Astrocyte of the cerebellum (primary cell): ENCODE measurements around the gene HEMK1.

Source experiments
- DNase-seq: peaks from one replicate; pipeline ENCODE4 v3.0.0-alpha.2; 2011; ENCODE audit warnings: low read depth
- H3K4me3 ChIP-seq: 2 replicates; pipeline ENCODE4 v1.5.1; 2011; ENCODE audit warnings: mild to moderate bottlenecking, low read depth, low read length, moderate library complexity
- in situ Hi-C: cut with HindIII; loops from 2 replicates; pipeline ENCODE4 v1.10.0; 2017; ENCODE audit warnings: low sequenced_read_pairs
- TF ChIP-seq, protein P1 (sequence below): IDR thresholded peaks from 2 replicates; pipeline ENCODE4 v1.5.1; 2012; ENCODE audit warnings: low read length, low read depth, moderate library complexity, mild to moderate bottlenecking; ENCODE audit errors: missing control alignments

HEMK1 gene

DNA sequence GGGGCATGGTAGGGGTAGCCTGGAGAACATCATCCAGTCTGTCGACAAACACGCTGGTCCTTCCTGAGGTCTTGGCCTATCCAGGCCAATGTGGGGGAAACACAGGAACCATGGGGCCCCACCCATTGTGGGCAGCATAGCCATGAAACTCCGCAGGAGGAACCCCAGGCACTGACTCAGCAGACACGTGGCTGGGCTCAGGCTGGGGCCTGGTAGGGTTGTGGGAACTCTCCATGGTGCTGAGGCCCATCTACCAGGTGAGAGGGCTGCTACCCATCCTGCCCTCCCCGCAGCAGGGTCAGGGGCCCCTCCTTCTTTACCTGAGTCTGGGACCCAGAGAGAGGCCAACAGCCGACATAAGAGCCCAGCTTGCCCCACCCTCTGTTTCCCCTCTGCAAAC, 43.3 kb upstream of the HEMK1 start:
- H3K4me3 ChIP-seq: no peak overlapping the region
- peak; percentile 6 for DNase-seq
- in situ Hi-C loops: no loop called here
- TF ChIP-seq, protein P1, sequence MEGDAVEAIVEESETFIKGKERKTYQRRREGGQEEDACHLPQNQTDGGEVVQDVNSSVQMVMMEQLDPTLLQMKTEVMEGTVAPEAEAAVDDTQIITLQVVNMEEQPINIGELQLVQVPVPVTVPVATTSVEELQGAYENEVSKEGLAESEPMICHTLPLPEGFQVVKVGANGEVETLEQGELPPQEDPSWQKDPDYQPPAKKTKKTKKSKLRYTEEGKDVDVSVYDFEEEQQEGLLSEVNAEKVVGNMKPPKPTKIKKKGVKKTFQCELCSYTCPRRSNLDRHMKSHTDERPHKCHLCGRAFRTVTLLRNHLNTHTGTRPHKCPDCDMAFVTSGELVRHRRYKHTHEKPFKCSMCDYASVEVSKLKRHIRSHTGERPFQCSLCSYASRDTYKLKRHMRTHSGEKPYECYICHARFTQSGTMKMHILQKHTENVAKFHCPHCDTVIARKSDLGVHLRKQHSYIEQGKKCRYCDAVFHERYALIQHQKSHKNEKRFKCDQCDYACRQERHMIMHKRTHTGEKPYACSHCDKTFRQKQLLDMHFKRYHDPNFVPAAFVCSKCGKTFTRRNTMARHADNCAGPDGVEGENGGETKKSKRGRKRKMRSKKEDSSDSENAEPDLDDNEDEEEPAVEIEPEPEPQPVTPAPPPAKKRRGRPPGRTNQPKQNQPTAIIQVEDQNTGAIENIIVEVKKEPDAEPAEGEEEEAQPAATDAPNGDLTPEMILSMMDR: no peak

DNA sequence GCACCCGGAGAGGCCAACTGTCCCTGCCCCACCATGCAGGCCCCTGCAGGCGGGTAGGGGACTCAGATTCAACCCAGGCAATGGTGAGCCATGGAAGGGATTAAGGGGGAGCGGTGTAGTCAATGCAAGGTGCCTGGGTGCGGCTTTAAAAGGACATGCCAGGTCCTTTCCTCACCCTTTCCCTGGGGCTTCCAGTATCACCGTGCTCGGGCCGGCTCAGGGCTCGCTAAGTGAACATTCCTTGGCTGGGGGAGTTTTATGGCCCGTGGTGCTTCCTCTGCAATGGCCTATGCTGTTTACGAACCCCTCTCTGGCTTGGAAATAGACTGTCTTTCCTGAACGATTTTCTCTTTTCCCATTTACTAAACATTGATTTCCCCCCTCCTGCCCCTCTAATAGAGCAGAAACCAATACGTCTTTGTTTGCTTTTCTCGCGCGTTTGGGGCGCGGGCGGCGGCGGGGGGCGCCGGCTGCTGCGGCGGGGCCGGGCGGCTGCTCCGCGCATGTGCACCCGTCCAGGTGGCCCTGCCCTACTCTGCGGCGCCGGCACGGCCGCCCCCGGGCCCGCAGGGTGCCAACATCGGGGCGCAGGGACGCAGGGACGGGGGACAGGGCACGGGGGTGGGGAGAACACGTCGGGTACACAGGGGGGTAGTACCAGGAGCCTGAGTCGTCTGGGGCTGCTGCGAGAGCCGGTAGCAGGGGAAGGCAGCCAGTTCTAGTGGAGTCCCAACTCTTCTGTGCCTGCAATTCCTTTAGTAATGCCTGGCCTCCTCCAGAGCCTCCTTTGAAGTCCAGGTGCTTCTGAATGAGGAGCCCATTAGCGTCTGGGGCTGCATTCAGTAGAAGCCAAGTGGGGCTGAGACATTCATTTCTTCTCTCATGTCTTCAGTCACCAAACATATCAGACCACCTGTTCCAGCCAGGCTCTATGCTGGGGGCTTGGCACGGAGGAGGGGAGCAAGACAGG, 39.0 kb upstream of the HEMK1 start:
- no peak overlapping the region for H3K4me3 ChIP-seq
- TF ChIP-seq, protein P1: no peak
- in situ Hi-C loops: no loop called here
- DNase-seq: no peak

DNA sequence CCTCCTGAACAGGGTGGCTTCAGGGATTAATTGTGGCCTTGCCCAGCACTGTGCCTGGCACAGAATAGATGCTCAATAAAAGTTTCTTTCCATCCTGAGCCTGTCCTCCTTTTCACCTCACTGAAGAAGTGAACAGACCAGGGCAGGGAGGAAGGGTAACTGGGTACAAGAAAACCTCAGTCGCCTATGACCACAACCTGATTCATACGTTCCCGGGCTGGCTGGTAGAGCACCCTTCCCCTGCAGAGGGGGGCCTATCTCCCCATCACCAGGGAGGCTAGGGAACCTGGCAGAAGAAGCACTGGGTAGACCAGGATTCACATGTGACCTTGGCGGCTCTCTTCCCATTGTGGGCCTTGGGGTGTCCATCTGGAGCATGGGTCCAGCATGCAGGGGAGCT, 38.1 kb upstream of the HEMK1 start:
- in situ Hi-C loops: no loop called here
- TF ChIP-seq, protein P1: no peak

DNA sequence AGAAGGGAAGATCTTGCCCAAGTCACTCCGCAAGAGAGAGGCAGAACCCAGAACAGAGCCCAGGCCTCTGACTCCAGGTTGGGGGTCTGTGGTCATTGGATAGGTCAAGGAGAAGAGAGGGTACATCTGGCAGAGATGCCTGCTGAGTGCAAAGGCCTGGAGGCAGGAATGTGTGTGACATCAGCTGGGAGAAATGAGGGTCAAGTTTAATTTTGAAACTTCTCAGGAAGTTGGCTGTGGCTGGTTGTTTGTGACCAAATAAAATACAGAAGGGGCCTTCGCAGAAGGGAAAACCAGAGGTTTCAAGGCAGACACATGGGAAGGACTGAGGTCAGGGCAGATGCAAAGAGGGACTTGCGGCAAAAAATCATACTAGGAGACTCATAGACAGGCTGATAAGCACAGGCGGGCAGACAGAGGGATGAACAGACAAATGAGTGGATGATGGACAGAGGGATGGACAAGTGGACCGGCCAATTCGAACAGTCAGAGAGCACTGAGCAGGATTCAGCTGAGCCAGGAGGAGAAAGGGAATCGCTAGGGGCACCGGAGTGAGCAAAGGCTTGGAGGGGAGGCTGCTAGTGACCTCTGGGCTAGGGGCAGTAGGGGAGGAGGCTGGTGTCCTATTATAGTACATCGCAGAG, 37.1 kb upstream of the HEMK1 start:
- no peak overlapping the region for H3K4me3 ChIP-seq
- in situ Hi-C loops: no loop called here
- DNase-seq: no peak
- TF ChIP-seq, protein P1: peak; percentile 4

More for the DNA sequence above, 38.1 kb upstream of the HEMK1 start:
- no peak overlapping the region for H3K4me3 ChIP-seq
- no peak for DNase-seq

DNA sequence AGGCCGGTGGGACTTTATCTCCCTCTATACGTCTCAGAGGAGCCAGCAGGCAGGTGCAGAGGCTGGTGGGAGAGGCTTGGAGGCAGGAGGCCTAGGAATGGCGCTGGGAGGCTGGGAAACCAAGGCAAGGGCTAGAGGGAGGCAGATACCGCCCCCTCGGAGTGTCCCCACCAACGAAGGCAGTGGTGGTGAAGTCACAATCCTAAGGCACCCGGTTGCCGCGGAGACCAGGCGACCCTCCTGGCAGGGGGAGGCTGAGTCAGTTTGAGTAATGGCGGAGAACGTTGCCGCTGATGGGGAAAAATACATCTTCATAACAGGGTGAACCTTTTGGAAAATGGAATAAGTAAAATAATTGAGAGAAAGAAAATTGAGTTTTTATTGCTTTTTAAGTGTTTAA, 36.0 kb upstream of the HEMK1 start:
- TF ChIP-seq, protein P1: no peak
- in situ Hi-C loops: no loop called here
- DNase-seq: no peak
- H3K4me3 ChIP-seq: no peak overlapping the region

DNA sequence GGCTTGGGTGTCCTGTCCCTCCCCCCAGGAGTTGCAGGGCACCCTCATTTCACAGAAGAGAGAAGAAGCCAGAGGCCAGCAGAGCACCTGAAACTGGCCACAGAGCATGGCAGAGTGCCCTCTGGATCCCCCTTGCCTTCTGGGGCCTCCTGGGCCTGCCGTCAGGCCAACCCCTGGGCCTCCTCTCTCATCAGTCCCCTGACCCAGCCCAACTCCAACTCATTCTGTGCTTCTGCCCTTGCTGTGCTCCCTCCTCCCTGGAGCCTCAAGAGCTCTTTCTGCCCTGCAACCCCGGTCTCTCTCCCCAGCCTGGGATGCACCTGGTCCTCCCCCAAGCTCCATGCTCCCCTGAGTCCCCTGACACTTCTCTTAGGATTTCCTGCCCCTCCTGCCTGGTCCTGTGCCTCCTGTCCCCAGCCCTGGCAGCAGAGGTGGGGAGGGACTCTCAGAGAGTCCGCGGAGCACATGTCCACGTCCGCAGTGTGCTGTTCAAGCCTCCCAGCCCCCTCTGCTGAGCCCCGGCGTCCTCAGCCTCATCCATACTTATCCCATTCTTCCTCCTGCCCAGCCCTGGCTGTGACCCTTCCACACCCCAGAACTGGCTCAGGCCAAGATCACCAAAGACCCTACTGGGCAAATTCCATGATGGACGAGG, 35.4 kb upstream of the HEMK1 start:
- in situ Hi-C loops: no loop called here
- TF ChIP-seq, protein P1: no peak

More for the DNA sequence above, 35.4 kb upstream of the HEMK1 start:
- DNase-seq: no peak
- no peak overlapping the region for H3K4me3 ChIP-seq
